ENCODE measurements around the gene DPM2. TPM values are rescaled to one million over a fixed set of nuclear protein-coding genes. Genes with fewer than 3 reads are reported as not detected.
A peak's percentile ranks its signal among the peaks of the same experiment; 100 is the strongest.

DPM2 gene
- total RNA-seq, 6 experiments from 2014 or later, result 10.6 to 19.1 (median 13.9) TPM

DNA sequence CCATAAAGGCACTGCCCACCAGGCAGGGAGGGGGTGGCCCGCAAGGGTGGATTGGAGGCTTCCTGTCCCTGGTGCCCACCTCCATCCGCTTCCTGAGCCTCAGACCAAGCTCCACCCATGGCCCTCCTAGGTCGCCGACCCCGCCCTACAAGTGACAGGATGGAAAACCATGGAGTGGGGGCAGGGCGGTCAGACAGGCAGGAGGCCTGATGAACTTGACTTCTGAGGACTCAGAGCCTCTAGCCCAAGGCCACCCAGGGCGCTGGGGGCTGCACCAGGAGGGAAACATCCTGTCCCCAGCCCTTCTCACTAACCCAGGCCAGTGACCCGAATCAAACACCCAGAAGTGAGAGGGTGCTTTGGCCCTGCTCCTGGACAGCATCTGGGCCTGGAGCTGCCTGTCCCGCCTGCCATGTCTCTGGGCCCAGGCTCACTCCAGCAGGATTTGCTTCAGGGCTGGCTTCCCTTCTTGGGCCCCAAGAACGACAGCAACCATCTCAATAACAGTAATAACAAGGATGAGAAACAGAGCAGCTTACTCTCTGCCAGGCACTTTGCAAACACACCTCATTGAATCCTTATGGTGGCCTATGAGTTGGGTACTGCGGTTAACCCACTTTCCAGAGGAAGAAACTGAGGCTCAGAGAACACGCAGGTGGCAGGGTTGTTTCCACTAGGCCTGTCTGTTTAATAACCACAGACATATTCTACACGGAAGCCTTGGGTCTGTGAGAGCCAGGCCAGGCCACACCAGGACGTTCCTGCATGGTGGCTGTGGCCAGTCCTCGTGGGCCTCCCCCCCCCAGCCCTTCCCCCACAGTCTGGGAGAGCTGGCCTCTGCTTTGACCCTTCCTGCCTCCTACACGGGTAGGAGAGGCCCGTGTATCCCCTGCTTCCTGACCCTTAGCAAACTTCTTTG, 33.8 kb downstream of the DPM2 start:
- no peaks in the 10 kb centered on the region for H3K9me3 ChIP-seq
- no peaks in the 10 kb centered on the region for H3K36me3 ChIP-seq
- no peaks in the 10 kb centered on the region for H3K27me3 ChIP-seq
- no peak overlapping the region for H3K4me3 ChIP-seq
- peaks cover 0 to 22% (median 8%) of the 10 kb centered on the region in 4 donors for H3K4me1 ChIP-seq
- ATAC-seq, result peak; percentile 25 to 44 (median 30)
- 39% methylated on average over 4 of the region's 17 CpGs for WGBS (ENCODE audit: insufficient coverage, low coverage, low lambda C conversion rate, missing lambda C conversion rate)
- intact Hi-C loops (cut with DNase I), result no loop called here
- DNase-seq, result peak in 1 of 3 donors; percentile 79
- TF ChIP-seq POLR2A (IDR thresholded peaks at IDR 0.05), result no peak
- TF ChIP-seq, protein P1, sequence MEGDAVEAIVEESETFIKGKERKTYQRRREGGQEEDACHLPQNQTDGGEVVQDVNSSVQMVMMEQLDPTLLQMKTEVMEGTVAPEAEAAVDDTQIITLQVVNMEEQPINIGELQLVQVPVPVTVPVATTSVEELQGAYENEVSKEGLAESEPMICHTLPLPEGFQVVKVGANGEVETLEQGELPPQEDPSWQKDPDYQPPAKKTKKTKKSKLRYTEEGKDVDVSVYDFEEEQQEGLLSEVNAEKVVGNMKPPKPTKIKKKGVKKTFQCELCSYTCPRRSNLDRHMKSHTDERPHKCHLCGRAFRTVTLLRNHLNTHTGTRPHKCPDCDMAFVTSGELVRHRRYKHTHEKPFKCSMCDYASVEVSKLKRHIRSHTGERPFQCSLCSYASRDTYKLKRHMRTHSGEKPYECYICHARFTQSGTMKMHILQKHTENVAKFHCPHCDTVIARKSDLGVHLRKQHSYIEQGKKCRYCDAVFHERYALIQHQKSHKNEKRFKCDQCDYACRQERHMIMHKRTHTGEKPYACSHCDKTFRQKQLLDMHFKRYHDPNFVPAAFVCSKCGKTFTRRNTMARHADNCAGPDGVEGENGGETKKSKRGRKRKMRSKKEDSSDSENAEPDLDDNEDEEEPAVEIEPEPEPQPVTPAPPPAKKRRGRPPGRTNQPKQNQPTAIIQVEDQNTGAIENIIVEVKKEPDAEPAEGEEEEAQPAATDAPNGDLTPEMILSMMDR (IDR thresholded peaks at IDR 0.05), result no peak
- H3K27ac ChIP-seq, result peak overlapping the region; percentile 43 to 60 (median 55)

DNA sequence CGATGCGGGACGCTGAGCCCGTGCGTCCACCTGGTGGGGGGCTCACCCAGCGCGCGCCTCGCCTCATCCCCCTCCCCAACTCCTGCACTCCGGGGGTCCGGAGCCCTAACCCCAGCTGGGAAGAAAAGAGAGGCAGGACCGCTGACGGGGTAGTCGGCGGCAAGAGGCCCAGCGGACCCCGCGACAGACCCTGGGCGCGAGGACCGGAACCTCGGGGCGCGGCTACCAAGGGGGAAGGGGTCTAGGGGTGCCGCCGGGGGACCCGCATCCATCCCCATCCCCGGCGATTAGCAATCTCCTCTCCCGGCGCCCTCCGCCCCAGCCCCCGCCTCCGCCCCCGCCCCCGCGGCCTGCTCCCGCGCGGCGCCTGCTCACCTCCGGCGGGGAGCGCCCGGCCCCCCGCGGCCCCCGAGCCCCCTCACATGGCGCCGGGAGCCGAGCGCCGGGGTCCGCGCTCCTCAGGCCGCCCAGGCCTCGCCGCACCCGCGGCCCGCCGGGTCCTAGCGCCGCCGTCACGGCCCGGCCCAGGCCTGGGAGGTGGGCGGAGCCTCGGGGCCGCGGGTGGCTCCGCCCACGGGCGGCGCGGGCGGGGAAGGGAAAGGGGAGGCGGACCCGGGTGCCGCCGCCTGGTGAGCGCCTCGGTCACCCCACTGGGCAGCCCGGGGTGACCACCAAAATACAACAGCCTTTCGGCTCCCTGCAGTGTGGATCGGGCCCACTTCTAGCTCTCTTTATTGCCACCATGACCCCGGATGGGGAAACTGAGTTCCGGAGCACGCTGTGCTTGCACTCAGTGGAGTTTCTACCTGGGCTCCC, 38.3 kb downstream of the DPM2 start, which contains the start of gene ST6GALNAC6:
Gene ST6GALNAC6, minus strand, starts transcription at position 476 of the 816 bp plus-strand sequence. CDS start 1,622 bp downstream, outside the sequence.
- DNase-seq (peak; percentile 79 to 84 (median 83)), ATAC-seq (peak; percentile 63 to 79 (median 74))
- TF ChIP-seq POLR2A (IDR thresholded peaks at IDR 0.05), result peak; percentile 62
- TF ChIP-seq, protein P1 (IDR thresholded peaks at IDR 0.05), result peak in 1 of 4 donors; percentile 12
- H3K4me3 ChIP-seq, result peak within 1 kb of the TSS; percentile 88 to 95 (median 93)
- H3K9me3 ChIP-seq, result no peaks in the 10 kb centered on the region
- intact Hi-C loops (cut with DNase I), result no loop called here
- H3K27me3 ChIP-seq, result no peaks in the 10 kb centered on the region
- peaks cover 0 to 36% (median 18%) of the 10 kb centered on the region in 4 donors for H3K4me1 ChIP-seq
- peaks cover 0 to 19% (median 14%) of the 10 kb centered on the region in 4 donors for H3K36me3 ChIP-seq
- WGBS (ENCODE audit: insufficient coverage, low coverage, low lambda C conversion rate, missing lambda C conversion rate), result no CpG with 5 or more reads among the region's 89 CpGs
- peak within 1 kb of the TSS; percentile 67 to 93 (median 87) for H3K27ac ChIP-seq

DNA sequence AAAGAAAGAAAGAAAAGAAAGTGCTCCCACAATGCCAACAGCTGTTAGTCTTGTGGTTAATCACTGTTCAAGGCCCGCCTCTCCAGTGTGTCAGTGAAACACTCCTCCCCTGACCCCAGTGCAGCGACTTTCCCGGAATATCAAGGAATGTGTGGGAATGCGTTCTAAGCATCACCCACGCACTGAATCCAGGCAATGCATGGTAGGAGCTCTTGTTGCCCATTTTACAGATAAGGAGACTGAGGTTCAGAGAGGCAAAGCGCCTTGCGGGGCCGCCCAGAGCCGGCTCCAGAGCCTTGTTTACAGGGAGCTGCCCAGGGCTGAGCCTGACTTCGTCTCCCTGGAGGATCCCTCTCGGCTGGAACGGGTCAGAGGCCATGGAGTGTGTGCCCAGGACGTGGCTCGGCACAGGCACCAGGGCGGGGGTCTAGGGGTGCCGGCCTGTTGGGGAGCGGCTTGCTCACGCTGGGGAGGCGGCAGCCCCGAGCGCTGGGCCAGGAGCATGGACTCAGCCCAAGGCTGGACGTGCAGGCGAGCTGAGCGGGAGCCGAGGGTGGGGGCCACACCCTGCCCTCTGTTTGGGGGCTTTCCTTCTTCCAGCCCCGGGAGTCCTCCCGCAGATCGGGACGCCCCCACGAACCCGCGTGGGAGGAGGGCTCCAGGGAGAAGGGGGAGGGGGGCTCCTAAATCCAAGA, 39.1 kb downstream of the DPM2 start:
- H3K27ac ChIP-seq, result peak overlapping the region; percentile 87 to 93 (median 90)
- H3K4me1 ChIP-seq, result peaks cover 0 to 29% (median 15%) of the 10 kb centered on the region in 4 donors
- H3K4me3 ChIP-seq, result peak overlapping the region; percentile 88 to 95 (median 93)
- DNase-seq (peak in 2 of 3 donors; percentile 69 to 72), ATAC-seq (peak; percentile 63 to 71 (median 64))
- peaks cover 0 to 26% (median 21%) of the 10 kb centered on the region in 4 donors for H3K36me3 ChIP-seq
- no peaks in the 10 kb centered on the region for H3K27me3 ChIP-seq
- peak; percentile 58 for TF ChIP-seq POLR2A (IDR thresholded peaks at IDR 0.05)
- TF ChIP-seq, protein P1 (IDR thresholded peaks at IDR 0.05), result no peak
- 16% methylated on average over 13 of the region's 32 CpGs for WGBS (ENCODE audit: insufficient coverage, low coverage, low lambda C conversion rate, missing lambda C conversion rate)
- no peaks in the 10 kb centered on the region for H3K9me3 ChIP-seq
- intact Hi-C loops (cut with DNase I), result no loop called here
